ENCODE results near the gene NDE1. TPM values are rescaled to one million over a fixed set of nuclear protein-coding genes. Genes with fewer than 3 reads are reported as not detected.

Gene NDE1
- total and polyA plus RNA-seq, 2 donors (not counting 3 experiments of a cell fraction or from before 2014, with no cell fraction given) = 28.0 to 90.2 TPM

- no peak overlapping the region for H3K4me3 ChIP-seq (replicated peaks in 1 of 3; ENCODE audit: insufficient read depth in 1 of 3, low read depth in 1 of 3, low read length in 3 of 3)
- DNase-seq (ENCODE audit: low read depth, low spot score) (no peak), FAIRE-seq (no peak)
- no peak overlapping the region for H2AFZ ChIP-seq (ENCODE audit: low read depth, low read length)
- H3K36me3 ChIP-seq (ENCODE audit: control insufficient read depth in 2 of 2, extremely low read depth in 1 of 2, insufficient read depth in 2 of 2, low read length in 2 of 2) = no peaks in the 10 kb centered on the region
- H3K9me1 ChIP-seq (replicated peaks; ENCODE audit: control insufficient read depth, extremely low read depth, insufficient read depth, low read length) = no peaks in the 10 kb centered on the region
- no peak overlapping the region for H3K27ac ChIP-seq (ENCODE audit: insufficient read depth, low read depth, low read length)
- dilution Hi-C loops (cut with MboI; ENCODE audit: extremely low pct_ligation_motif_present, low sequenced_read_pairs) = no loop called here
- no peaks in the 10 kb centered on the region for H3K79me2 ChIP-seq (ENCODE audit: control insufficient read depth, insufficient read depth, low read length)
- H3K9me3 ChIP-seq (replicated peaks; ENCODE audit: control insufficient read depth, insufficient read depth, low read length) = no peaks in the 10 kb centered on the region
- POLR2A ChIA-PET = no interaction called here
- intact Hi-C loops (cut with micrococcal nuclease) = no loop called here
- no peak overlapping the region for H3K9ac ChIP-seq (replicated peaks; ENCODE audit: extremely low read depth, insufficient read depth, low read length)
- no peaks in the 10 kb centered on the region for H3K27me3 ChIP-seq (ENCODE audit: control insufficient read depth in 2 of 2, insufficient read depth in 2 of 2, low read length in 2 of 2)
- no TSS peak for BruUV-seq (replicated peaks)
- TF ChIP-seq POLR2AphosphoS5 (IDR thresholded peaks at IDR 0.05; ENCODE audit: insufficient read depth, low read depth, low read length) = no peak
- no peak for TF ChIP-seq MYC (IDR thresholded peaks at IDR 0.05; ENCODE audit: low read depth, low read length)
- no peak for TF ChIP-seq FOS (IDR thresholded peaks at IDR 0.05; ENCODE audit: borderline replicate concordance, insufficient read depth, low read length)
- TF ChIP-seq CTCF (IDR thresholded peaks at IDR 0.05; ENCODE audit: extremely low read depth in 1 of 2, insufficient read depth in 1 of 2, low read depth in 1 of 2, low read length in 2 of 2) = no peak
- TF ChIP-seq POLR2A (IDR thresholded peaks at IDR 0.05; ENCODE audit: low read depth, low read length) = no peak
- TF ChIP-seq JUN (IDR thresholded peaks at IDR 0.05; ENCODE audit: borderline replicate concordance, insufficient read depth, insufficient read length, low read depth) = no peak
- no peak for TF ChIP-seq MAX (IDR thresholded peaks at IDR 0.05; ENCODE audit: insufficient read depth, insufficient read length)
- H3K4me1 ChIP-seq (ENCODE audit: control insufficient read depth, extremely low read depth, insufficient read depth, low read length) = no peaks in the 10 kb centered on the region
- H3K4me2 ChIP-seq (ENCODE audit: insufficient read depth, low read length) = no peak overlapping the region
- H4K20me1 ChIP-seq (replicated peaks; ENCODE audit: control insufficient read depth, extremely low read depth, insufficient read depth, low read length) = no peaks in the 10 kb centered on the region
- CTCF ChIA-PET = no interaction called here
These were observed 97.9 kb downstream of the NDE1 start for GRCh38 chr16:15747937-15748336.

All from endothelial cell of umbilical vein (primary cell).